GM21528 (cell line): ENCODE data around the gene GPC1.
"Not testable (repeated sequence)": the region's sequence is repeated elsewhere in the genome, so short reads cannot be mapped to it uniquely, and the experiment has no call there.

ENCODE experiments used
- ATAC-seq: cut with Tn5 transposase; IDR thresholded peaks from one replicate; pipeline ENCODE4 v1.9.1; 2021; ENCODE audit warnings: mild to moderate bottlenecking, moderate library complexity; ENCODE audit not compliant: unreplicated experiment, low FRiP score

GPC1 gene

DNA sequence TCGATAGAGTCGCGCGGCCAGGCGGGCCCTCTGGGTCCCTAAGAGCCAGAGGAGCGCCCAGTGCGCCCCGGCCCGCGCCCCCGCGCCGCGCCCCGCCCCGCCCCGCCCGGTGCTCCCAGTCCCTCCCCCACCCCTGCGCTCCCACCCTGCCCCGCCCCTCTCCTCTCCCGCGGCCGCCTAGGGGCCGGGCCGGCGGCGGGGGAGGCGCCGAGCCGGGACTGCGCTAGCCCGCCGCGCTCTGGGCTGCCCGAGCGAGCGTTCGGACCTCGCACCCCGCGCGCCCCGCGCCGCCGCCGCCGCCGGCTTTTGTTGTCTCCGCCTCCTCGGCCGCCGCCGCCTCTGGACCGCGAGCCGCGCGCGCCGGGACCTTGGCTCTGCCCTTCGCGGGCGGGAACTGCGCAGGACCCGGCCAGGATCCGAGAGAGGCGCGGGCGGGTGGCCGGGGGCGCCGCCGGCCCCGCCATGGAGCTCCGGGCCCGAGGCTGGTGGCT is at the start of gene GPC1:
Gene GPC1 (plus strand): TSS at position 207 of the 491 bp plus-strand sequence. CDS start 256 bp downstream, at position 463.
- ATAC-seq, result no peak

GRCh38 chr2:240386326-240386725 is 49.1 kb upstream of the GPC1 start:
- ATAC-seq, result no peak

GRCh38 chr2:240386743-240387142 is 48.7 kb upstream of the GPC1 start:
- ATAC-seq, result not testable (repeated sequence)

- no peak for ATAC-seq
These were observed 48.2 kb upstream of the GPC1 start for GRCh38 chr2:240387325-240387668.

DNA sequence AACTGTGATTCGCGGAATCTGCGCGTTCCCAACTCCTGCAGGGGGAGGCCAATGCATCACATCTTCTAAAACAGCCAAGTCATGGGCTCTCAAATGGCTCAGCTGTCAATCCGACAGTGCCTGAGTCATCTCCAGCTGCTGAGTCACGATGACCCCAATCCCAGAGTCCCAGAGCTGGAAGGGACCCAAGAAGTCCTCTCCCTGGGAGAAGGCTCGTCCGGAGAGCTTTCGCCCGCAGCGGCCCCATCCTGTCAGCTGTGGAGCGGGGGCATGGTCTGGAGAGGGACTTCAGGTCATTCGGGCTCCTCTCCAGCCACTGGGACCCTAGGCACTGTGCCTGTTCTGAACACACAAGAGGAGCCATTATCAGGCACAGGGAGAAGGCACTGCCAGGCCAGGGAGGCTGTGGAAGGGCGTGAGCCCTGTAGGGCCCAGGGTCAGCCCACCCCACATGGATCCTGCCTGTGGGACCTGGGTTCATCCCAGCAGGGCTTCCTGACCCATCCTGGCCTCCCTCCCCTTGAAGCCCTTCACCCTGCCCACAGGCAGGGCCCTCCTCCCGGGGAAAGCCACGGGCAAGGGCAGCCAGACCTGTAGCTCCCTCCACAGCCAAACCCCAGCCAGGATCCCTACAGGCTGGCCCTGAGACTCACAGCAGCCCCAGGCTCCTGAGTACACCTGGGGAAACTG is 47.6 kb upstream of the GPC1 start:
- ATAC-seq, result no peak

DNA sequence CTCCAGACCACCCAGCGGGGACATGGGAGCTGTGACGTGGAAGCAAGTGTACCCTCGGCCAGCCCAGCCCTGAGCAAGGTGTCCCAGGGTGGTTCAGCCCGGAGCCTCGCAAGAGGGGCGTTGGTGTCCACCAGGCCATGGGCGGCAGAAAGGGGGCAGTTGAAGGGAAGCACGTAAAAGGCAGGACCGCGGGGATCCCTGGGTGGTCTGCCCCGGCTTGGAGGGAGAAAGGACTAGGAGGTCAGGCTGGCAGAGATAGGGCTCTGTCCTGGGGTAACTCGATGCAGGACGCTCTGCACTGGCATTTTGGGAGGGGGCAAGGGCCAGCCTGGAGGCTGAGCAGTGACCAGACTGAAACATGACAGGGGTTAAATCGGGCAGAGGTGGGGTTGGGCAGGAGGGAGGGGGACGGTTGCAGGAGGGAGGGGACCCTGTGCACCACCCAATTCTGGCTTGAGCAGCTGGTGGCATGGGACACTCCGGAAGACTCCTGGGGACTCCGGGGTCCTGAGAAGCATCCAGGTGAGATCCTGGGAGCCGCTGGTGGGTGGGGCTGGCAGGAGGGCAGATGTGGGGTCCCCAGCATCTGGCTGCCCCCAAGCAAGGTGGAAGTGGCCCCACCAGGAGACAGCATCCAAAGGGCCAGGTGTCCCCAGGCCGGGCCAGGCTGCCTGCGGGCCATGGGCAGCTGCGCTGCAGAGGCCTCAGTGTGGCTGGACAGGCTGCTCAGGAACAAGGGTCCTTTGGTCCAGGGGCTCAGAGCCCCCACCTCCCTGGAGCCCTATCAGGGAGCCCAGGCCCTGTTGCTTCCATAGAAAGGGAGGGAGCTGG is 46.8 kb upstream of the GPC1 start:
- no peak for ATAC-seq

- ATAC-seq, result no peak
These were observed 46.1 kb upstream of the GPC1 start for GRCh38 chr2:240389302-240389805.

- ATAC-seq, result no peak
These were observed 45.1 kb upstream of the GPC1 start for GRCh38 chr2:240390091-240391073.

GRCh38 chr2:240391111-240392051 is 44.1 kb upstream of the GPC1 start:
- no peak for ATAC-seq

DNA sequence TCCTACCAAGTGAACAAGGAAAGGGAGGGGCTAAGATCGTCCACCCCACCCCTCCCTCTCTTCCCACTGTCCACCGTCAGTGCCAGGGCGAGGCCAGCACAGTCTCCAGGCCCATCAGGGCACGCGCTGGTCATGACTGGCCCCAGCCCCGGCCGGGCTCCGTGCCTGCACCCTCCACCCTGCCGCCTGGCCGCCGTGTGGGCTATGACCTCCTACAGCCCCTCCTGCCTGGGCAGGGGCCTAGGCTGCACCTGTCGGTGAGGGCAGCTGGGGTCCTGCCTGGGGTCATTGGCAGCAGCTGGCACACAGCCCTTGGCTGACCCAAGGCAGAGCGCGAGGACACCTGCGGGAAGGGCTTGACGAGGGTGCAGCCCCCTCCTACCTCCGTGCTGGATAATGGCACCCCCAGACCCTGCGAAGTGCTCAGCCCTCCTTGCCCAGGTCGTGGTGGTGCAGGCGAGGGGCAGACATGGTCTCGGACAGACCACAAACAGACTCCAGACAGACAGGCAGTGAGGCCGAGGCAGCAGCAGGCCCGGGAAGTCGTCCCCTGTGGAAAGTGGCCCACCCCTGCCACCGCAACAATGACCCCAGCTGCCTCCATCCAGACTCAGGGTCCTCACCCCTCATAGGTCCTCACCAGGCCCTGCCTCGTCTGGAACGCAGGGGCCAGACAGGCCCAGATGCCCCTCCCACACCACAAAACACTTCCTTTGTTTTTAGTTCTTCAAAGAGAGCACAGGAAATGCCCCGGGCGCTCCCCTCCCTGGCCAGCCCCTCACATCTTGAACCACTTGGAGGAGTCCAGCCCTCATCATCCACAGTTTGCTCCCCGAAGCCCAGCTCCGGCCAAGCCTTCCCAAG is 43.1 kb upstream of the GPC1 start:
- no peak for ATAC-seq

DNA sequence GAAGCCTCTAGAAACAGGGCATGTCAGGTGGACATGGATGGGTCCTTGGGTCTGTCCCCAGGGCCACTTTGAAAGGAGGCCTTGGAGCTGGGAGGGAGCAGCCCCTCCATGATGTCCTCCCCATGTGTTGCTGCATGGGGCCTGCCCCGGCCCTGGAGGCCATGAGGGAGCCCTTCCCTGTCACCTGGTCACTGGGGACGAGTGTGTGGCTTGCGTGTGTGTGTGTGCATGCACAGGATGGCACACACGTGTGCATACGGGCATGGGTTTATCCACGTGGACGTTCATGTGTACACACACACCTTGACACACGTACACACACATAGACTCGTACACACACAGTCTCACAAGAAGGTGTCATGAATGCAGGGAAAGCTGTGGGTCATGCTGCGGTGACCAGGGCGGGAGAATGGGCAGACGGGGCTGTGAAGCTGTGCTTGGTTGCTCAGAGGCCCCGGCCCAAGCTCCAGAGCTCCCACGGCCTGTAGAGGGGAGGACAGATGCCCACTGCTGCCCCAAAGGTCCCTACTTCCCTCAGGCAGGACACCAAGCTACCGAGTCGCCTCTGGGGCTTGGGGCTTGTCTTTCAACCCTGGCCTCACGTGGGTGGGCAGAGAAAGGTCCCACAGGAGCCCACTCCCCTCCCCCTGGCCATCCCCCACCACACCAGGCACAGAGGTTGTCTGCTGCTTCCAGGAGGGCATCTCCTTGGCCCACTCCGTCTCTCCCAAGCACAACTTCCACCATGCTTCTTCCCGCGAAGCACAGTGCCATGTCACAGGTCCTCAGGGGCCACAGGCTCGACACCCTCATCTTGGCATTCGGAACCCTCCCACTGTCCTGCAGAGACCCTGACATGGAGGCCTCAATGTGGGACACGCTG is 42.3 kb upstream of the GPC1 start:
- no peak for ATAC-seq

DNA sequence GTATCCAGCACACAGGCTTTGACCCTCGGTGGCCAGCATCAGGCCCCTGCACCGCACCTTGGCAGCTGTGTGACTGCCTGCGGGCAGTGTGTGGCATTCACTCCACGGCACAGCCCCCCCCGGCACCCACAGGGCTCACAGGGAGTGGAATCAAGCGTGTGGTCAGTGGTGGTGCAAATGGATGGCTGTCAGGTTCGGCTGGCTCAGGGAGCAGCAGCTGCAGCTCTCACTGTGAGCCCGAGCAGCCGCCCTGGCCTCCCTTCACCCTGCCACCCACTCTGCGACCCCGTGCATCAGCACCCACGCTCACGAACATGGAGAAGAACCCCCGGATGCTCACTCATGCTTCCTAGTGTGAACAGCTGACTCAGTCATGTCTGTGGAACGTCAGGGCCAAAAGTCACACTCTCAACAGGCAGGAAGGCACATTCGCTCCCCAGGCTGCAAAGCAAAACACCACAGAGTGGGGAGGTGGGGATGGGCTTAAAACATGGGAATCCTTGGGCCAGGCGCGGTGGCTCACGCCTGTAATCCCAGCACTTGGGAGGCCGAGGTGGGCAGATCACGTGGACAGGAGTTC is 41.5 kb upstream of the GPC1 start:
- no peak for ATAC-seq

- no peak for ATAC-seq
These were observed 40.9 kb upstream of the GPC1 start for GRCh38 chr2:240394549-240394948.

GRCh38 chr2:240395448-240395847 is 40.0 kb upstream of the GPC1 start:
- no peak for ATAC-seq

DNA sequence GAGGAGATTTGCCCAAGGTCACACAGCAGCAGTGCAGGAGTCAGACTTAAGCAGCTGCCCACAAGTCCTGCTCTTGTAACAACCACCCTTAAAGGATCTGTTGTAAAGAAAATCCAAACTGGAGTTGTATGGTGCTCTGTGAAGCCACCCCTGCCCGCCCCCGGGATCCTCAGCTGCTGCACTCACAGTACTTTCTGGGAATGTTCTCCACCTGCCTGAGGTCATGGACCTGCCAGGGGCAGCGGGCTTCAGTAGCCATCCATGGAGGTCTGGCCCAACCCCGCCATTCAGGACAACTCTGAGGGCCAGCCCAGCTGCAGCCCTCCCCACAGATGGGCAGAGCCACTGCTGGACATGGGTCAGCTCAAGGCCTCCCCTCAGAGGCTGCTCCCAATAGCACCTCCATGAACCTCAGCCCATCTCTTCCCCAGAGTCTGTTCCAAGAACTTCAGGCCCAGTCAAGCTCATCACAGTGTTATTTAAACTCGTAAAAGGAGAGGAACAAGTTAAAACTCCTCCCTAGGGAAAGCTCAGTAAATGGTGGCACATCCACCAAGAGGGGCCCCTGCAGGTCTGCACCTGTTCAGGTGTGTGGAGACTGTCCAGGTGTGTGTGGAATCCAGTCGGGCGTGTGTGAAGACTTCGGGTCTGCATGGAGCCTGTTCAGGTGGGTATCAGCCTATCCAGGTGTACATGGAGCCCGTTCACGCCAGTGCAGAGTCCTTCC is 39.4 kb upstream of the GPC1 start:
- ATAC-seq, result no peak
